Epithelial cell of esophagus (primary cell): Measurements from ENCODE around the gene CCDC68.
"Not testable (repeated sequence)": the region's sequence is repeated elsewhere in the genome, so short reads cannot be mapped to it uniquely, and the experiment has no call there.

ENCODE experiments used
- DNase-seq: peaks from one replicate; pipeline ENCODE4 v3.0.0; 2010; ENCODE audit warnings: low read depth
- H3K4me3 ChIP-seq: 2 replicates; pipeline ENCODE4 v1.5.1; 2011; ENCODE audit warnings: mild to moderate bottlenecking, low read length, control low read depth
- TF ChIP-seq, protein P1 (sequence below): IDR thresholded peaks from 2 replicates; pipeline ENCODE4 v1.5.1; 2011; ENCODE audit warnings: low read depth, mild to moderate bottlenecking, low read length, control low read depth, inconsistent platforms; ENCODE audit not compliant: insufficient read depth; ENCODE audit errors: missing control alignments

CCDC68 gene

GRCh38 chr18:54872681-54873080, 86.6 kb downstream of the CCDC68 start:
- TF ChIP-seq, protein P1, sequence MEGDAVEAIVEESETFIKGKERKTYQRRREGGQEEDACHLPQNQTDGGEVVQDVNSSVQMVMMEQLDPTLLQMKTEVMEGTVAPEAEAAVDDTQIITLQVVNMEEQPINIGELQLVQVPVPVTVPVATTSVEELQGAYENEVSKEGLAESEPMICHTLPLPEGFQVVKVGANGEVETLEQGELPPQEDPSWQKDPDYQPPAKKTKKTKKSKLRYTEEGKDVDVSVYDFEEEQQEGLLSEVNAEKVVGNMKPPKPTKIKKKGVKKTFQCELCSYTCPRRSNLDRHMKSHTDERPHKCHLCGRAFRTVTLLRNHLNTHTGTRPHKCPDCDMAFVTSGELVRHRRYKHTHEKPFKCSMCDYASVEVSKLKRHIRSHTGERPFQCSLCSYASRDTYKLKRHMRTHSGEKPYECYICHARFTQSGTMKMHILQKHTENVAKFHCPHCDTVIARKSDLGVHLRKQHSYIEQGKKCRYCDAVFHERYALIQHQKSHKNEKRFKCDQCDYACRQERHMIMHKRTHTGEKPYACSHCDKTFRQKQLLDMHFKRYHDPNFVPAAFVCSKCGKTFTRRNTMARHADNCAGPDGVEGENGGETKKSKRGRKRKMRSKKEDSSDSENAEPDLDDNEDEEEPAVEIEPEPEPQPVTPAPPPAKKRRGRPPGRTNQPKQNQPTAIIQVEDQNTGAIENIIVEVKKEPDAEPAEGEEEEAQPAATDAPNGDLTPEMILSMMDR, result no peak
- DNase-seq, result no peak
- no peak overlapping the region for H3K4me3 ChIP-seq

GRCh38 chr18:54871231-54871630, 88.0 kb downstream of the CCDC68 start:
- TF ChIP-seq, protein P1, result no peak
- no peak overlapping the region for H3K4me3 ChIP-seq
- DNase-seq, result no peak

GRCh38 chr18:54867131-54867530, 92.1 kb downstream of the CCDC68 start:
- H3K4me3 ChIP-seq, result no peak overlapping the region
- TF ChIP-seq, protein P1, result no peak
- no peak for DNase-seq

DNA sequence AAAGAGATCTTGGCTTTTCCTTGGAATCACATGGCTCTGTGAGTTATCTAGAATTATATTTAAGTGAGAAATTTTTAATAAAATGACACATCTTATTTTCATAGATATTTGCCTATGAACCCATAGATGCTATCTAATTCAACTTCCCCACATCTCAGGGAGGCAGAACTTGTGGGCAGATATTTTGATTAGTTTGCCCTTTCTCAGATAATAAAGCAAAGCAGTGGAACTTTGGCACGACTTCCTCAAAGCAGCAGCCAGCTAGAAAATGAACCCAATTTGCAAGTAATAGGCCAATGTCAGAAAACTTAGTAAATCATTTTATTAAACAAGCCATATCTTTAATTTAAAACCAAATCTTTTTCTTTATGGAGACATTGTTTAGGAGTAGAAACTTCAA, 98.3 kb downstream of the CCDC68 start:
- no peak overlapping the region for H3K4me3 ChIP-seq
- TF ChIP-seq, protein P1, result no peak
- no peak for DNase-seq

GRCh38 chr18:54859667-54860421, 99.4 kb downstream of the CCDC68 start:
- TF ChIP-seq, protein P1, result no peak
- H3K4me3 ChIP-seq, result no peak overlapping the region

DNA sequence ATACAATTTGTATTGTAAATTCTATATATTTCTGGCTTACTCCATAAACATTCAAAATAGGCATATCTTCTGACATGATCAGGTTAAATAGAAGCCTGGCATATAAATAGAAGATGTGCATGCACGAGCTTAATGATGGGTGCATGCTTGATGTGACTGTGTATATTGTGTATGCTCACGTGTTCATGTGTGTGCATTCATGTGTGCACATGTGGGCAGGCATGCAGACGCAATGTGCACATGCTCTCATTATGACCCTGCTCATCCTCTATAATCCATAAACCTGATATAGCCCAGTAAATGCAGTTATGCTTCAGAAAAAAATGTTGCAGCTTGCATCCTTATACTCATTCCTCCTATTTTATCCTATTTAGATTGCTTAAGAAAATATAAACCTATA, 101.8 kb downstream of the CCDC68 start:
- H3K4me3 ChIP-seq, result no peak overlapping the region
- no peak for DNase-seq
- TF ChIP-seq, protein P1, result no peak

More at GRCh38 chr18:54859667-54860421, 99.4 kb downstream of the CCDC68 start:
- DNase-seq, result no peak

DNA sequence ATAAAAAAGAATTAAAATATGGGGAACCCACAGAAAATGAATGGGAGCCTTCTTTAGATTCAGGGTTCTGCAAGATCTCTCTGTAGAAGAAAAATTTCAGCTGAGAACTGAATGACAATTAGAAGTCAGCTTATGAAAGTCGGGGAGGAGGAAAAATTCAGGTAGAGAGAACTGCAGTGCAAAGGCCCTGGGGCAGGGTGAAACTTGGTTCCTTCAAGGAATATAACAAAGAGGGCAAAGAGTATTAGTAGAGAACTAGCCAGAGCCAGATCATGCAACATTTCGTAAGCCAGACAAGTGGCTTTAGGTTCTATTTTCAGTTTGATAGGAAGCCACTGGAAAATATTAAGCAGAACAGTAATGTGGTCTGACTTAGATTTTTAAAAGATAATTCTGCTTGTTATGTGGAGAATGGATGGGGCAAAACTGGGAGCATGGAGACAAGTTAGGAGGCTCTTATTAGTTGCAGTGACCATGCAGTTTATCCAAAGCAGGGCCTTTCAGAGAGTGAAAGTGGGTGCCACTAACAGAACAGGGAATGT, 103.1 kb downstream of the CCDC68 start:
- DNase-seq, result no peak
- H3K4me3 ChIP-seq, result no peak overlapping the region
- TF ChIP-seq, protein P1, result no peak

- not testable (repeated sequence) for DNase-seq, H3K4me3 ChIP-seq
Measured at GRCh38 chr18:54855050-54855449, 104.2 kb downstream of the CCDC68 start.
